Activated T-helper 17 cell treated with anti-CD3 and anti-CD28 coated beads, Interleukin-2, amount 50 U/mL, for 72 hours (primary cell): Measurements from ENCODE around the gene NCOA3. TPM values are rescaled to one million over a fixed set of nuclear protein-coding genes. Genes with fewer than 3 reads are reported as not detected.
"Not testable (repeated sequence)": the region's sequence is repeated elsewhere in the genome, so short reads cannot be mapped to it uniquely, and the experiment has no call there.

Experiments
- ATAC-seq: fragments of 150-1000 bp; cut with Tn5 transposase; replicated peaks from 2 replicates; pipeline ENCODE4 v1.10.0; 2021; ENCODE audit warnings: mild to moderate bottlenecking, moderate library complexity
- H3K27ac Mint-ChIP-seq: one replicate; pipeline ENCODE4 v1.8.0; 2022; ENCODE audit warnings: mixed read lengths
- H3K27me3 Mint-ChIP-seq: one replicate; pipeline ENCODE4 v1.8.0; 2022; ENCODE audit warnings: mixed read lengths
- H3K36me3 Mint-ChIP-seq: one replicate; pipeline ENCODE4 v1.8.0; 2022; ENCODE audit warnings: low read depth, mild to moderate bottlenecking, mixed read lengths
- H3K4me1 Mint-ChIP-seq: one replicate; pipeline ENCODE4 v1.8.0; 2022; ENCODE audit warnings: mixed read lengths
- H3K4me3 Mint-ChIP-seq: one replicate; pipeline ENCODE4 v1.8.0; 2022; ENCODE audit warnings: mild to moderate bottlenecking, mixed read lengths
- H3K9me3 Mint-ChIP-seq: one replicate; pipeline ENCODE4 v1.8.0; 2022; ENCODE audit warnings: mixed read lengths
- total RNA-seq, 2 donors: library from RNA; stranded (reverse); gene quantifications; one replicate each; pipeline ENCODE4 v1.2.3, GENCODE V29; 2022

NCOA3 gene
- total RNA-seq, 2 donors from 2014 or later: 55.4 to 64.2 TPM

DNA sequence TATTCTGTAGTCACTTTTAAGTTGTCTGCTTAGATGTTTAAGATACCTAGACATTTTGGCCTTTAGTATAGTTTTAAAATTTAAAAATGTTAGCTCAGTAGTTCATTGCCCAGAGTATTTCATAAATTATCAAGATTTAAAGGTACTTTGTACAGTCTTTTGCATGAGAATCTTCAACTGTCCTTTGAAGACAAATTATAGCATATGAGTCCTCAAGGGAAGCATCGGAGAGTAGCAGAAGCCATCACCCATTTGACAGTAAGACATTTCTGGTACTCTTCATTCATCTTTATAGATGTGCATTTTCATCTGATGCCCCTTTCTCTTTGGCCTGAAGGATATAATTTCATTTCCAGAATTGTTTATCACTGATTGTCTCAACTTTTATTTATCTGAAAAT, 89.5 kb downstream of the NCOA3 start:
- ATAC-seq: no peak
- Mint-ChIP-seq H3K4me3 (no peak overlapping the region), H3K27ac (peak overlapping the region; percentile 41), H3K27me3 (no peaks in the 10 kb centered on the region), H3K4me1 (peaks cover 14% of the 10 kb centered on the region), H3K36me3 (peaks cover 78% of the 10 kb centered on the region), H3K9me3 (no peaks in the 10 kb centered on the region)

DNA sequence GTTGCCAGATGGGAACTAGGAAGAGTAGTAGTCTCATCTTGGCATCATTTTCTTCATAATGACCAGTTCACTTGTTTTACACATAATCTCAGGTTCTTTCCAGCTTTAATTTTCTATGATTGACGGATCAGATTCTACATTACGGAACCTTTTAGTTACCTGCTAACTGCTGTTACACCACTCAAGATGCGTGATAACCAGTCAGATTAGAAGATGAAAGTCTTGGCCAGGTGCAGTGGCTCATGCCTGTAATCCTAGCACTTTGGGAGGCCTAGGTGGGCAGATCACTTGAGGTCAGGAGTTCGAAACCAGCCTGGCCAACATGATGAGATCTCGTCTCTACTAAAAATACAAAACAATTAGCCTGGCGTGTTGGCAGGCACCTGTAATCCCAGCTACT, 92.5 kb downstream of the NCOA3 start:
- H3K4me3 Mint-ChIP-seq: no peak overlapping the region
- no peak for ATAC-seq
- no peaks in the 10 kb centered on the region for H3K9me3 Mint-ChIP-seq
- H3K27me3 Mint-ChIP-seq: no peaks in the 10 kb centered on the region
- peaks cover 64% of the 10 kb centered on the region for H3K36me3 Mint-ChIP-seq
- no peak overlapping the region for H3K27ac Mint-ChIP-seq
- peaks cover 7% of the 10 kb centered on the region for H3K4me1 Mint-ChIP-seq

GRCh38 chr20:47595138-47595537, 93.5 kb downstream of the NCOA3 start:
- ATAC-seq, H3K4me3 Mint-ChIP-seq, H3K27me3 Mint-ChIP-seq, H3K9me3 Mint-ChIP-seq, H3K27ac Mint-ChIP-seq: not testable (repeated sequence)
- Mint-ChIP-seq H3K4me1 (peaks cover 12% of the 10 kb centered on the region), H3K36me3 (peaks cover 61% of the 10 kb centered on the region)

DNA sequence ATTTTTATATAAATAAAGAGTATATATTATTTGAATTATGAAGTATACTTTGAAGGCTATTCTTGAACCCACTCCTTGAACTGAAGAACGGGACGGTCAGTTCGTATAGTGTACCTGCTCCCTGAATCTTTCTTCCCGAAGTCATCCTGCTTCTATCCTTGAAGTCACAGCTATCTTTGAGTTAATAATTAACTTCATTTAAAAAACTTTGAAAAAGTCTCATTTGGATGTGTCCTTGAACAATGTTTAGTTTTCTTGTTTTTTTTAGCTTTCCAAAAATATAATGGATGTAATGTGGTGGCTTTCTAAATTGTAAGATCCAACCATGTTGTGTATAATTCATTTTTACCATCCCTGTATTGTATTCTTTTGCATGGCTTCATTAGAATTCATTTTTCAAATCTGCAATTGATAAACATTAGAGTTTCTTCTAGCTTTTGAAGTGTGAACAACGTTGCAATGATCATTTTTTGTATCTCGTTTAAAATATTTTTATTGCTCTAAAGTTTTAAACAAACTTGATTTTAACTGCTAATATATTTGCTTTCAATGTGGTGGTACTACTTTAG, 94.4 kb downstream of the NCOA3 start:
- Mint-ChIP-seq H3K4me1 (peaks cover 12% of the 10 kb centered on the region), H3K4me3 (no peak overlapping the region), H3K36me3 (peaks cover 57% of the 10 kb centered on the region), H3K9me3 (no peaks in the 10 kb centered on the region), H3K27me3 (no peaks in the 10 kb centered on the region), H3K27ac (no peak overlapping the region)
- ATAC-seq: no peak

DNA sequence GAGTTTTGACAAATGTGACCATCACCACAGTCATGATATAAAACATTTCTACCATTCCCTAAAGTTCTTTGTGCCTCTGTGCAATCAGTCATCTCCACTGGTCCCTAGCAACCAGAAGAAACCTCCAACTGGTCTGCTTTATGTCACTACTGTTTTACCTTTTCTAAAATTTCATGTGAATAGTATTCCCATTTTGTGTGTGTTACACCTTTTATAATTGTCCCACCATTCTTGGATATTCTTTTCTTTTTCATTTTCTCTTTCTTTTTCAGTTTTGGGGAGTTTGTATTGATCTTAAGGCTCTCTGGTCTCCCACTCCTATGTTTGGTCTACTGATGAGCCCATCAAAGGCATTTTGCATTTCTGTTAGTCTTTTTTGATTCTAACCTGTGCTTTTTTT, 95.4 kb downstream of the NCOA3 start:
- ATAC-seq: no peak
- no peak overlapping the region for H3K4me3 Mint-ChIP-seq
- H3K36me3 Mint-ChIP-seq: peaks cover 47% of the 10 kb centered on the region
- no peak overlapping the region for H3K27ac Mint-ChIP-seq
- peaks cover 12% of the 10 kb centered on the region for H3K4me1 Mint-ChIP-seq
- no peaks in the 10 kb centered on the region for H3K9me3 Mint-ChIP-seq
- H3K27me3 Mint-ChIP-seq: no peaks in the 10 kb centered on the region

DNA sequence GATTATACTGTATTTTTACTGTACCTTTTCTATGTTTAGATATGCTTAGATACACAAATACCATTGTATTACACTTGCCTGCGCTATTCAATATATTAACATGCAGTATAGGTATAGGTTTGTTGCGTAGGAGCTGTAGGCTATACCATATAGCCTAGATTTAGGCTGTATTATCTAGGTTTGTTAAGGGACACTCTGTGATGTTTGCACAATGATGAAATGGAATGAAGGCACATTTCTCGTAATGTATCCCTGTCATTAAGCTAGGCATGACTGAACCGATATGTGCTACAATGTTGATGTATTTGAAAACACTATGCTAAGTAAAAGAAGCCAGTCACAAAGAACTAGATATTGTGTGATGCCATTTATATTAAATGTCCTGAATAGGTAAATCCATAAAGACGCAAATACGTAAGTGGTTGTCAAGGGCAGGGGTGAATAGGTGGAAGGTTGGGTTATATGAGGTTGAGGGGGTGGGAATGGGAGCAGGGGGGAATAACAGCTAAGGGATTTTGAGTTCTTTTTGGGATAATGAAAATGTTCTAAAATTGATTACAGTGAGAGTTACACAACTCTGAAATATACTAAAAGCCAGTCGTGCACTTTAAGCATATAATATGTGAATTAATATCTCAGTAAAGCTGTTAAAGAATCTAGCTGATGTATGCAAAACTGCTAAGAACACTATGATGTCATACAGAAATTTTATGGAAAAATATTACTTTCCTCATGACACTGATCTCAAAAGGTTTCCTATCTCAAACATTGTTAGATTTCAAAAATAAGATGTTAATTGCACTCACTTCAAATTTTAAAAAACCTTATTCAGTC, 97.4 kb downstream of the NCOA3 start:
- H3K4me3 Mint-ChIP-seq: no peak overlapping the region
- H3K9me3 Mint-ChIP-seq: no peaks in the 10 kb centered on the region
- H3K4me1 Mint-ChIP-seq: peaks cover 16% of the 10 kb centered on the region
- no peak for ATAC-seq
- H3K27me3 Mint-ChIP-seq: no peaks in the 10 kb centered on the region
- peaks cover 47% of the 10 kb centered on the region for H3K36me3 Mint-ChIP-seq
- no peak overlapping the region for H3K27ac Mint-ChIP-seq

- no peak overlapping the region for H3K27ac Mint-ChIP-seq
- no peak for ATAC-seq
- no peak overlapping the region for H3K4me3 Mint-ChIP-seq
- peaks cover 28% of the 10 kb centered on the region for H3K4me1 Mint-ChIP-seq
- no peaks in the 10 kb centered on the region for H3K9me3 Mint-ChIP-seq
- no peaks in the 10 kb centered on the region for H3K27me3 Mint-ChIP-seq
- H3K36me3 Mint-ChIP-seq: peaks cover 38% of the 10 kb centered on the region
Measured at GRCh38 chr20:47600967-47601547, 99.4 kb downstream of the NCOA3 start.

GRCh38 chr20:47603260-47603659, 101.6 kb downstream of the NCOA3 start:
- Mint-ChIP-seq H3K9me3 (no peaks in the 10 kb centered on the region), H3K4me3 (no peak overlapping the region), H3K27me3 (no peaks in the 10 kb centered on the region), H3K27ac (peak overlapping the region; percentile 94), H3K4me1 (peaks cover 38% of the 10 kb centered on the region), H3K36me3 (peaks cover 42% of the 10 kb centered on the region)
- no peak for ATAC-seq

GRCh38 chr20:47605673-47606413, 104.2 kb downstream of the NCOA3 start:
- peaks cover 37% of the 10 kb centered on the region for H3K36me3 Mint-ChIP-seq

DNA sequence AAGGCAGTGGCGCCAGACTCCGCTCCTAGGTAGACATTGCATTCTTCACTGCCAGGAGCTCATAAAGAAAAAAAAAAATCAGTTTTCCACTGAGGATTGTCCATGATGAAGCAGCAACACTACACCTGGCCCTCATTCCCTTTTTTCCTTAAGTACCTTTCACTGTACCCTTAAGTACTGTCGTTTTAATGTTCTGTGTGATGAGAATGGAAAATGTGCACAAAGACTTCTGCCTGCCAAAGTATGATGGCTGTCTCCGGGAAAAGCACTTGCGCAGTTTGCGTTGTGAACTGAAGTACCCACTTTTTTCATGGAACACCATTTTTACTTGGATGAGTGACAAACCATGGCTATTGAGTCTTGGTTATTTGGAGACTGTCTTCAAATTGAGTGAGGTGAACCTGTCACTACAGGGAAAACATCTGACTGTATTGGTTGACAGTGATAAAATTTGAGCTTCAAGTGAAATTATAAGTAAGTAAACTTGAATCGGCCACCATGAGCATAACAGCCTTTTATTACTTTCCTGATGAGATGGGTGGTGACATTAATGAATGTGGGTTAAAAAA, 104.8 kb downstream of the NCOA3 start:
- Mint-ChIP-seq H3K27me3 (no peaks in the 10 kb centered on the region), H3K4me1 (peaks cover 40% of the 10 kb centered on the region), H3K27ac (peak overlapping the region; percentile 94), H3K4me3 (peak overlapping the region; percentile 74), H3K9me3 (no peaks in the 10 kb centered on the region), H3K36me3 (peaks cover 41% of the 10 kb centered on the region)
- no peak for ATAC-seq

More at GRCh38 chr20:47605673-47606413, 104.2 kb downstream of the NCOA3 start:
- Mint-ChIP-seq H3K27me3 (no peaks in the 10 kb centered on the region), H3K9me3 (no peaks in the 10 kb centered on the region), H3K4me3 (peak overlapping the region; percentile 74), H3K27ac (peak overlapping the region; percentile 94), H3K4me1 (peaks cover 34% of the 10 kb centered on the region)
- ATAC-seq: no peak

GRCh38 chr20:47606983-47607613, 105.4 kb downstream of the NCOA3 start:
- Mint-ChIP-seq H3K27me3 (no peaks in the 10 kb centered on the region), H3K36me3 (peaks cover 45% of the 10 kb centered on the region), H3K9me3 (no peaks in the 10 kb centered on the region), H3K4me3 (peak overlapping the region; percentile 74), H3K27ac (peak overlapping the region; percentile 94), H3K4me1 (peaks cover 42% of the 10 kb centered on the region)
- ATAC-seq: peak; percentile 67

DNA sequence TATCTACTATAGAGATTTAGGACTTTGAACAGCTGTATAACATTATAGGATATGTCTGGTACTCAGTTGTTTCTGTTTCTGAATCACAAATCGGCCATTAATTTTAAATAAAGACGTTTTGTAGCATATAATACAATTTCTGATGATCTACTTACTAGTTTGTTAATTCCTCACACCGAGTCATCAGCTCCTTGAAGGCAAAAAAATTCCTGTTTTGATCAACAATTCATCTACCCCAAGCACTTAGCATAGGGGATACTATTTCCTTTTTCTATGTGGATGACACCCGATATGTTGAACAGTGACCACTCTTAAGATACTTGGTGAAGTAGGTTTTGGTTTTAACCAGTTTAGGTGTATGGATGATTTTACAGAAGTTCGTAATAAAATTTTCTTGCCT, 107.3 kb downstream of the NCOA3 start:
- Mint-ChIP-seq H3K9me3 (no peaks in the 10 kb centered on the region), H3K4me3 (peak overlapping the region; percentile 83), H3K27me3 (no peaks in the 10 kb centered on the region), H3K36me3 (peaks cover 50% of the 10 kb centered on the region), H3K27ac (peak overlapping the region; percentile 99), H3K4me1 (peaks cover 45% of the 10 kb centered on the region)
- ATAC-seq: no peak

- ATAC-seq: peak; percentile 95
- H3K4me3 Mint-ChIP-seq: peak overlapping the region; percentile 83
- no peaks in the 10 kb centered on the region for H3K9me3 Mint-ChIP-seq
- peaks cover 58% of the 10 kb centered on the region for H3K36me3 Mint-ChIP-seq
- no peaks in the 10 kb centered on the region for H3K27me3 Mint-ChIP-seq
- H3K27ac Mint-ChIP-seq: peak overlapping the region; percentile 99
- H3K4me1 Mint-ChIP-seq: peaks cover 43% of the 10 kb centered on the region
Measured at GRCh38 chr20:47610247-47610944, 108.7 kb downstream of the NCOA3 start.
